Calu3 (cell line): ENCODE data around the gene ALPP. TPM values are rescaled to one million over a fixed set of nuclear protein-coding genes. Genes with fewer than 3 reads are reported as not detected.
"Not testable (repeated sequence)": the region's sequence is repeated elsewhere in the genome, so short reads cannot be mapped to it uniquely, and the experiment has no call there.

Source experiments
- BruUV-seq: library from RNA; stranded (reverse); fragments of 400-500 nt; replicated peaks from 2 replicates; lab custom pipeline; 2021; lab: Mats Ljungman, UMichigan
- CTCF ChIA-PET: fragments of 300-600 bp; sonication (Branson Sonifier 250); formaldehyde crosslinking; loops from one replicate; lab custom pipeline; 2022; ENCODE audit warnings: antibody characterized with exemption; lab: Charles Lee
- DNase-seq: peaks from one replicate; pipeline ENCODE4 v3.0.0; 2022
- H3K27ac Mint-ChIP-seq: one replicate; pipeline ENCODE4 v1.8.0; 2022; ENCODE audit warnings: mixed read lengths; ENCODE audit not compliant: unreplicated experiment
- H3K27me3 Mint-ChIP-seq: one replicate; pipeline ENCODE4 v1.8.0; 2022; ENCODE audit warnings: mixed read lengths; ENCODE audit not compliant: unreplicated experiment
- H3K36me3 Mint-ChIP-seq: one replicate; pipeline ENCODE4 v1.8.0; 2022; ENCODE audit warnings: mild to moderate bottlenecking, moderate library complexity, mixed read lengths; ENCODE audit not compliant: insufficient read depth, unreplicated experiment
- H3K4me1 Mint-ChIP-seq: one replicate; pipeline ENCODE4 v1.8.0; 2022; ENCODE audit warnings: mild to moderate bottlenecking, low read depth, mixed read lengths; ENCODE audit not compliant: unreplicated experiment
- H3K4me3 Mint-ChIP-seq: one replicate; pipeline ENCODE4 v1.8.0; 2022; ENCODE audit warnings: mild to moderate bottlenecking, low read depth, moderate library complexity, mixed read lengths; ENCODE audit not compliant: unreplicated experiment
- H3K9me3 Mint-ChIP-seq: one replicate; pipeline ENCODE4 v1.8.0; 2022; ENCODE audit warnings: low read depth, mixed read lengths; ENCODE audit not compliant: unreplicated experiment
- intact Hi-C: fragments of 100-400 bp; cut with micrococcal nuclease; formaldehyde crosslinking; loops from one replicate; pipeline ENCODE4 v1.10.0; 2022; ENCODE audit not compliant: unreplicated experiment
- total RNA-seq: library from RNA; stranded (reverse); gene quantifications from 2 replicates; pipeline ENCODE4 v1.2.3, GENCODE V29; 2022
- TF ChIP-seq, protein P1 (sequence below): fragments of 200-600 bp; IDR thresholded peaks from one replicate; pipeline ENCODE4 v1.8.0; 2022; ENCODE audit warnings: antibody characterized with exemption; ENCODE audit not compliant: unreplicated experiment

ALPP gene
- total RNA-seq, 1 experiment from 2014 or later = not detected

- H3K9me3 Mint-ChIP-seq = peaks cover 7% of the 10 kb centered on the region
- TF ChIP-seq, protein P1, sequence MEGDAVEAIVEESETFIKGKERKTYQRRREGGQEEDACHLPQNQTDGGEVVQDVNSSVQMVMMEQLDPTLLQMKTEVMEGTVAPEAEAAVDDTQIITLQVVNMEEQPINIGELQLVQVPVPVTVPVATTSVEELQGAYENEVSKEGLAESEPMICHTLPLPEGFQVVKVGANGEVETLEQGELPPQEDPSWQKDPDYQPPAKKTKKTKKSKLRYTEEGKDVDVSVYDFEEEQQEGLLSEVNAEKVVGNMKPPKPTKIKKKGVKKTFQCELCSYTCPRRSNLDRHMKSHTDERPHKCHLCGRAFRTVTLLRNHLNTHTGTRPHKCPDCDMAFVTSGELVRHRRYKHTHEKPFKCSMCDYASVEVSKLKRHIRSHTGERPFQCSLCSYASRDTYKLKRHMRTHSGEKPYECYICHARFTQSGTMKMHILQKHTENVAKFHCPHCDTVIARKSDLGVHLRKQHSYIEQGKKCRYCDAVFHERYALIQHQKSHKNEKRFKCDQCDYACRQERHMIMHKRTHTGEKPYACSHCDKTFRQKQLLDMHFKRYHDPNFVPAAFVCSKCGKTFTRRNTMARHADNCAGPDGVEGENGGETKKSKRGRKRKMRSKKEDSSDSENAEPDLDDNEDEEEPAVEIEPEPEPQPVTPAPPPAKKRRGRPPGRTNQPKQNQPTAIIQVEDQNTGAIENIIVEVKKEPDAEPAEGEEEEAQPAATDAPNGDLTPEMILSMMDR = no peak
- intact Hi-C loops = no loop called here
- H3K27ac Mint-ChIP-seq = no peak overlapping the region
- peaks cover 48% of the 10 kb centered on the region for H3K27me3 Mint-ChIP-seq
- peak overlapping the region; percentile 56 for H3K4me3 Mint-ChIP-seq
- DNase-seq = peak; percentile 61
- CTCF ChIA-PET = no interaction called here
- H3K36me3 Mint-ChIP-seq = peaks cover 7% of the 10 kb centered on the region
- peaks cover 29% of the 10 kb centered on the region for H3K4me1 Mint-ChIP-seq
- BruUV-seq = no TSS peak
Observed at GRCh38 chr2:232420463-232421188, 42.1 kb downstream of the ALPP start.

GRCh38 chr2:232421189-232421785, 42.7 kb downstream of the ALPP start:
- H3K27me3 Mint-ChIP-seq = peaks cover 48% of the 10 kb centered on the region
- H3K4me3 Mint-ChIP-seq = peak overlapping the region; percentile 56
- CTCF ChIA-PET = no interaction called here
- peaks cover 7% of the 10 kb centered on the region for H3K36me3 Mint-ChIP-seq
- no TSS peak for BruUV-seq
- peaks cover 22% of the 10 kb centered on the region for H3K4me1 Mint-ChIP-seq
- intact Hi-C loops = no loop called here
- TF ChIP-seq, protein P1 = no peak
- H3K9me3 Mint-ChIP-seq = peaks cover 7% of the 10 kb centered on the region
- DNase-seq = no peak
- H3K27ac Mint-ChIP-seq = peak overlapping the region; percentile 69

DNA sequence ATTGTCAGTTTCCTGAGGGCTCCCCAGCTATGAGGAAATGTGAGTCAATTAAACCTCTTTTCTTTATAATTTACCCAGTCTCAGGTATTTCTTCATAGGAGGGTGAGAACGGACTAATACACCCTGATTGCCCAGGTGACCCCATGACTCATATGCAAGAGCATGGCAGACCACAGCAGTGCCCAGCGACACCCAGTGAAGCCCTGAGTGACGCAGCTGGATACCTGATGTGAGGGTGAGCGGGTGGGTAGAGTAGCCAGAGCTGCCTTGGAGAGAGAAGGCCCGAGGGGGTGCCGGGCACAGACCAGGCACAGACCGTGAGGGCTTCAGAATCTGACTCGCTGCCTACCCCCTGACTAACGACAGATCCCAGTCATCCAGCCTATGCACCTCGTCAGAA, 43.5 kb downstream of the ALPP start:
- TF ChIP-seq, protein P1 = no peak
- DNase-seq = no peak
- Mint-ChIP-seq H3K9me3 (peaks cover 7% of the 10 kb centered on the region), H3K27me3 (peaks cover 48% of the 10 kb centered on the region), H3K27ac (peak overlapping the region; percentile 69), H3K36me3 (peaks cover 7% of the 10 kb centered on the region), H3K4me3 (peak overlapping the region; percentile 43), H3K4me1 (peaks cover 20% of the 10 kb centered on the region)
- CTCF ChIA-PET = no interaction called here
- no TSS peak for BruUV-seq
- intact Hi-C loops = no loop called here

GRCh38 chr2:232422996-232423395, 44.4 kb downstream of the ALPP start:
- H3K27ac Mint-ChIP-seq, H3K36me3 Mint-ChIP-seq, DNase-seq, BruUV-seq, H3K9me3 Mint-ChIP-seq, intact Hi-C loops, H3K4me3 Mint-ChIP-seq: not testable (repeated sequence)
- peaks cover 19% of the 10 kb centered on the region for H3K4me1 Mint-ChIP-seq
- CTCF ChIA-PET = interaction anchor here (0.6 kb wide), 1 partner anchor 7 kb away, joined by 3 read pairs; no protein-coding TSS in a partner anchor
- peaks cover 45% of the 10 kb centered on the region for H3K27me3 Mint-ChIP-seq

DNA sequence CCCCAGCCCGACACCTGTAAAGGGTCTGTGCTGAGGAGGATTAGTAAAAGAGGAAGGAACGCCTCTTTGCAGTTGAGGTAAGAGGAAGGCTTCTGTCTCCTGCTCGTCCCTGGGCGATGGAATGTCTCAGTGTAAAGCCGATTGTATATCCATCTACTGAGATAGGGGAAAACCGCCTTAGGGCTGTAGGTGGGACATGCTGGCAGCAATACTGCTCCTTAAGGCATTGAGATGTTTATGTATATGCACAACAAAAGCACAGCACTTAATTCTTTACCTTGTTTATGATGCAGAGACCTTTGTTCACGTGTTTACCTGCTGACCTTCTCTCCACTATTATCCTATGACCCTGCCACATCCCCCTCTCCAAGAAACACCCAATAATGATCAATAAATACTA, 44.9 kb downstream of the ALPP start:
- peaks cover 15% of the 10 kb centered on the region for H3K4me1 Mint-ChIP-seq
- intact Hi-C loops, CTCF ChIA-PET, H3K4me3 Mint-ChIP-seq, DNase-seq, BruUV-seq, H3K9me3 Mint-ChIP-seq, H3K36me3 Mint-ChIP-seq, H3K27ac Mint-ChIP-seq: not testable (repeated sequence)
- peaks cover 41% of the 10 kb centered on the region for H3K27me3 Mint-ChIP-seq
